ENCODE data around the gene IL4R.

Gene IL4R

DNA sequence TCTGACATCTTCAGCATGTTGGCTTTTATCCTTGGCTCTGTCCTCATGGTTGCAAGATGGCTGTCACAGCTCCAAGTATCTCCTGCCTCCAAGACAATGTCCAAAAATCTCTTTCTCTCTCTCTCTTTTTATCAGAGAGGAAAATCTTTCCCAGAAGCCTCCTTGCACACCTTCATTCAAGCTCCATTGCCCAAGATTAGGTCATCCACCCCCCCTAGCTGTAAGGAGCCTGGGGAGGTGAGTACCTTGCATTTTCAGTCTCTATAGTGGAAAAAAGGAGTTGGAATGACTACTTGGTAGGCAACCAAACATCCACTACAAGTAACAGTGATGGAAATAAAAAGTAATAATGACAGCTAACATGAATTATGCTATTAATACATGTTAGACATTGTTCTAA lies 23.2 kb upstream of the IL4R start:
- no peaks in the 10 kb centered on the region for H3K4me1 ChIP-seq (ENCODE audit: insufficient read depth, low read length)
- no peak overlapping the region for H3K9ac ChIP-seq (ENCODE audit: low read depth, low read length)
- H3K9me3 ChIP-seq (ENCODE audit: insufficient read depth, low read depth, low read length), result no peaks in the 10 kb centered on the region
- no peak overlapping the region for H3K27ac ChIP-seq (ENCODE audit: low read length)
- no peak overlapping the region for H3K4me3 ChIP-seq (ENCODE audit: low read length)
- no peaks in the 10 kb centered on the region for H3K36me3 ChIP-seq (ENCODE audit: insufficient read depth, low read depth, low read length)
- no peaks in the 10 kb centered on the region for H3K27me3 ChIP-seq (ENCODE audit: insufficient read depth, low read length)

DNA sequence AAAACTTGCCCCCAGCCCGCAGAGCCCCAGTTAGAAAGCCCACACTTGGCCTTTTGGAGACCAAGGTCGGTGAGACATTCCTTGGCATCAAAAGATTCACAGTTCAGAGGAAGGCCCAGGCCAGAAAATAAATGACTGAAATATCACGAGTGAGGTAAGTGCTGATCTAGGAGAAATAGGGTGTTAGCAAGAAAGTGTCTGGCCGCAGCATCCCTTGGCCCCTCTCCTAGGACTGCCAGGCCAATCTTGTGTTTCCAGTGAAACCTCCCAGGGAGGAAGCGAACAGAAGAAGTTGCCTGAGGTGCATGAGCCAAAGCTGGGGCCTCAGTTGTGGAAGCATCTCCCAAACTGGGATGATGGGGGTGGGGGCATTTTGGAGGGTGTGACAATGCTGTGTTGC lies 22.7 kb upstream of the IL4R start:
- Histone ChIP-seq H3K27ac (ENCODE audit: low read length) (no peak overlapping the region), H3K36me3 (ENCODE audit: insufficient read depth, low read depth, low read length) (no peaks in the 10 kb centered on the region), H3K9ac (ENCODE audit: low read depth, low read length) (no peak overlapping the region), H3K27me3 (ENCODE audit: insufficient read depth, low read length) (no peaks in the 10 kb centered on the region), H3K4me1 (ENCODE audit: insufficient read depth, low read length) (no peaks in the 10 kb centered on the region), H3K4me3 (ENCODE audit: low read length) (no peak overlapping the region), H3K9me3 (ENCODE audit: insufficient read depth, low read depth, low read length) (no peaks in the 10 kb centered on the region)

DNA sequence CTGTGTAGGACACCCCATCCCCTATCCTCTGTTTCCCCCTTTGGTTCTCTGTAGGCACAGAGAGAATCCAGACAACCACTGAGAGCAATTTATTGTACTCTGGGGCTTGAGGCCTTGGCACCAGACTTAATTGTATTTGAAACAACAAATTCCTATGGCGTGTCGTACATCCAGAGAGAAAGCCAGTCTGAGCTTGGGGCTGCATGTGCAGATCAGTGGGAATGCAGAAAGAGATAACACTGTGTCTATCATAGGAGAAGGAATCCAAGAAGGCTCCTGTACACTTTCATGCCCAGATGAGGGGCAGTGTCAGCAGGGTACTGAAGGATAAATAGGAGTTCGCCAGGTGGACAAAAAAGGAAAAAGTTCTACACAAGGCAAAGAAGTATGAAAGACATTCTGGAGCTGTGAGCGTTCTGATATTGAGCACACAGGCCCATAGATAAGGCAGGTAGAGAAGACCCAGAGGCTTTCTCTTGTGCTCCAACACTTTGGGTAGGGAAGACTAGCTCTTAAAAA lies 22.0 kb upstream of the IL4R start:
- Histone ChIP-seq H3K4me3 (ENCODE audit: low read length) (no peak overlapping the region), H3K27ac (ENCODE audit: low read length) (no peak overlapping the region), H3K4me1 (ENCODE audit: insufficient read depth, low read length) (no peaks in the 10 kb centered on the region), H3K36me3 (ENCODE audit: insufficient read depth, low read depth, low read length) (no peaks in the 10 kb centered on the region), H3K27me3 (ENCODE audit: insufficient read depth, low read length) (no peaks in the 10 kb centered on the region), H3K9me3 (ENCODE audit: insufficient read depth, low read depth, low read length) (no peaks in the 10 kb centered on the region), H3K9ac (ENCODE audit: low read depth, low read length) (no peak overlapping the region)

DNA sequence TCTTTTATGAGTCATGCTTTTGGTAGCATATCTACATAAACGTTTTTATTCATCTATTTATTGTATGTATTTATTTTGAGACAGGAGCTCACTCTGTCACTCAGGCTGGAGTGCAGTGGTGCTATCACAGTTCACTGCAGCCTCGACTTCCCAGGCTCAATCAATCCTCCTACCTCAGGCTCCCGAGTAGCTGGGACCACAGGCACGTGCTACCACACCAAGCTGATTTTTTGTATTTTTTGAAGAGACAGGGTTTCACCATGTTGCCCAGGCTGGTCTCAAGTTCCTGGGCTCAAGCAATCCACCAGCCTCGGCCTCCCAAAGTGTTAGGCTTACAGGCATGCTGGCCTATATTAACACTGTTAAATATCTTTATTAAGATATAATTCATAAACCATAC lies 20.4 kb upstream of the IL4R start:
- no peaks in the 10 kb centered on the region for H3K9me3 ChIP-seq (ENCODE audit: insufficient read depth, low read depth, low read length)
- no peaks in the 10 kb centered on the region for H3K36me3 ChIP-seq (ENCODE audit: insufficient read depth, low read depth, low read length)
- no peak overlapping the region for H3K27ac ChIP-seq (ENCODE audit: low read length)
- H3K4me3 ChIP-seq (ENCODE audit: low read length), result no peak overlapping the region
- H3K9ac ChIP-seq (ENCODE audit: low read depth, low read length), result no peak overlapping the region
- no peaks in the 10 kb centered on the region for H3K4me1 ChIP-seq (ENCODE audit: insufficient read depth, low read length)
- no peaks in the 10 kb centered on the region for H3K27me3 ChIP-seq (ENCODE audit: insufficient read depth, low read length)

DNA sequence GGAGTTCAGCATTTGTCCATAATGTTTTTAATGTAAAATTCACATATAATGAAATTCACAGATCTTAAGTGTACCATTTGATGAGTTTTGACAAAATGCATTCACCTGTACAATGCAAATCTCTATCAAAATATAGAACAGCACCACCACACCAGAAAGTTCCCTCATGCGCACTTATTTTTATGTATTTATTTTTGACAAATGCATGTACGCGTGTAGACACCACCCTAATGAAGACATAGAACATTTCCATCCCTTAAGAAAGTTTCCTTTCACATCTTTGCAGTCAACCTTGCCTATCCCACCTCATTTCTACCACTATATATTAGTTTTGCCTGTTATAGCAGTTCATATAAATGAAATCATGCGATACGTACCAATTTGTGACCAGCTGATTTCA lies 15.6 kb upstream of the IL4R start:
- H3K9me3 ChIP-seq (ENCODE audit: insufficient read depth, low read depth, low read length), result no peaks in the 10 kb centered on the region
- H3K9ac ChIP-seq (ENCODE audit: low read depth, low read length), result no peak overlapping the region
- no peaks in the 10 kb centered on the region for H3K27me3 ChIP-seq (ENCODE audit: insufficient read depth, low read length)
- H3K27ac ChIP-seq (ENCODE audit: low read length), result no peak overlapping the region
- H3K36me3 ChIP-seq (ENCODE audit: insufficient read depth, low read depth, low read length), result no peaks in the 10 kb centered on the region
- no peak overlapping the region for H3K4me3 ChIP-seq (ENCODE audit: low read length)
- no peaks in the 10 kb centered on the region for H3K4me1 ChIP-seq (ENCODE audit: insufficient read depth, low read length)

DNA sequence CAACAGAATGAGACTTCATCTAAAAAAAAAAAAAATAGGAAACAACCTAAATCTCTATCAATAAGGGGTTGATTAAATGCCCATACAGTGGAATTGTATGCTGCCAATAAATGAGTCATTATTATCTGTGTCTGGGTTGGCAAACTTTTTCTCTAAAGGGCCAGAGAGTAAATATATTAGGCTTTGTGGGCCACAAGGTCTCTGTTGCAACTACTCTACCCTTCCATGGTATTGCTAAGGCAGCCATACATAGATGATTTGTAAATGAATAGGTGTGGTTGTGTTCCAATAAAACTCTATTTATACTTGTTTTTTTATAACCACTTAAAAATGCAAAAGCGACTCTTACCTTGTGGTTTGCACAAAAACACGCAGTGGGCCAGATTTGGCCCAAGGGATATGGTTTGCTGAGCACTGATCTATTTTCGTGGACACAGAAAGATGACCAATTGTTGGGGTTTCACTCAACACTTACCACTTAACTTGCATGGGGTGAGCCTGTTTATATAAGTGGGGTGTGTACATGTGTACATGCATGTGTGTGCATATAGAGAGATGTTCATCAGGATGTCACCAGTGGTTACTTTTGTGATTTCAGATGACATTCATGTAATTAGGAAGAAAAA lies 12.4 kb upstream of the IL4R start:
- Histone ChIP-seq H3K9me3 (ENCODE audit: insufficient read depth, low read depth, low read length) (no peaks in the 10 kb centered on the region), H3K36me3 (ENCODE audit: insufficient read depth, low read depth, low read length) (no peaks in the 10 kb centered on the region), H3K27me3 (ENCODE audit: insufficient read depth, low read length) (no peaks in the 10 kb centered on the region), H3K9ac (ENCODE audit: low read depth, low read length) (no peak overlapping the region), H3K27ac (ENCODE audit: low read length) (no peak overlapping the region), H3K4me1 (ENCODE audit: insufficient read depth, low read length) (no peaks in the 10 kb centered on the region), H3K4me3 (ENCODE audit: low read length) (no peak overlapping the region)

DNA sequence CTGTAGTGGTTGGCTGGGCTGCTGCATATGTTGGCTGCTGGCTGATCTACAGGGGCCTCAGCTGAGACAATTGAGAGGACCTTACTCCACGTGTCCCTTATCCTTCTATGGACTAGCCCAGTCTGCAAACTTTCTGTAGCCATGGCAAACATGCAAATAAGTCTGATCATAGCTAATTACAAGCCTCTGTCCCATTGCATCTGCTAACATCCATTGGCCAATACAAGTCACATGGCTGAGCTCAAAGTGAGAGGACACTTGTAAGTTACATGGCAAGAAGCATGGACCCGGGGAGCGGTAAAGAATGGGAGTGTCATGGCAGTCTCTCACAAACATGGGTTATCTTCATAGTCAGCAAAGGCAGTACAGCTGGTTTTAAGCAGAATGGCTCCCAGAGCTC lies 11.6 kb upstream of the IL4R start:
- no peak overlapping the region for H3K9ac ChIP-seq (ENCODE audit: low read depth, low read length)
- H3K36me3 ChIP-seq (ENCODE audit: insufficient read depth, low read depth, low read length), result no peaks in the 10 kb centered on the region
- no peaks in the 10 kb centered on the region for H3K9me3 ChIP-seq (ENCODE audit: insufficient read depth, low read depth, low read length)
- no peaks in the 10 kb centered on the region for H3K4me1 ChIP-seq (ENCODE audit: insufficient read depth, low read length)
- H3K27me3 ChIP-seq (ENCODE audit: insufficient read depth, low read length), result no peaks in the 10 kb centered on the region
- no peak overlapping the region for H3K4me3 ChIP-seq (ENCODE audit: low read length)
- H3K27ac ChIP-seq (ENCODE audit: low read length), result no peak overlapping the region

DNA sequence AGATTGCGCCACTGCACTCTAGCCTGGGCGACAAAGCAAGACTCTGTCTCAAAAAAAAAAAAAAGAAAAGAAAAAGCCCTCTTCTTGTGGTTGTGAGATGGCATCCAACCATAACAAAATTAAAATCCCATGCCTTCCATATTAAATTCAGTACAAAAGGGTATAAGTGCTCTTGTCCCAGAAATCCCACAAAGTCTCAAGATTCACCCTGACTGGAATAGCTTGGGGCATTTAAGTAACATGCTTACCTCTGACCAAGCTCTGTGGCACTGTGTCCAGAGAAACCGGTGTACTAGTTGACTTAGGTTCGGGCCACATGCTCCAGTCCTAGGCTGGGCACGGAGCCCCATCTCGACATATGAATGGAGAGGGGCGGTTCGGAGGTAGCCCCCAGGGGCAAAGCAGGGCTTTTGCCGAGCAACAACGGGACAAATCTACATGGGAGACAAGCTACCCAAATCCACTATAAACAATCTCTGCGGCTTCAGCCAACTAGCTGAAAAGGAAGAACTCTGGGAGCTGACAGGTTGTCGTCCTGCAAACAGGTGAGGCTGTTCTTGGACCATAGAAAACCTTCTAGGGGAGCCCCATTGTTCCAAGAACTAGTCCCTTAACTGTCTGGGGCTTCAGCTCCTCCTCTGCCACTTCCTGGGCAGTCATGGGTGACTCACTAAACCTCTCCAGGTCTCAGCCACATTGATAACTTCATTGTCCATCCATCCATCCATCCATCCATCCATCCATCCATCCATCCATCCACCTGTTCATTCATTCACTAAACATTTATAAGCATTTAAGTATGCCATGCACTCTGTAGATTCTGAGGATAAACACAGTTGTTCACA lies 10.3 kb upstream of the IL4R start:
- H3K4me1 ChIP-seq (ENCODE audit: insufficient read depth, low read length), result no peaks in the 10 kb centered on the region
- no peak overlapping the region for H3K4me3 ChIP-seq (ENCODE audit: low read length)
- H3K9me3 ChIP-seq (ENCODE audit: insufficient read depth, low read depth, low read length), result no peaks in the 10 kb centered on the region
- no peaks in the 10 kb centered on the region for H3K27me3 ChIP-seq (ENCODE audit: insufficient read depth, low read length)
- H3K9ac ChIP-seq (ENCODE audit: low read depth, low read length), result no peak overlapping the region
- H3K27ac ChIP-seq (ENCODE audit: low read length), result no peak overlapping the region
- H3K36me3 ChIP-seq (ENCODE audit: insufficient read depth, low read depth, low read length), result no peaks in the 10 kb centered on the region

DNA sequence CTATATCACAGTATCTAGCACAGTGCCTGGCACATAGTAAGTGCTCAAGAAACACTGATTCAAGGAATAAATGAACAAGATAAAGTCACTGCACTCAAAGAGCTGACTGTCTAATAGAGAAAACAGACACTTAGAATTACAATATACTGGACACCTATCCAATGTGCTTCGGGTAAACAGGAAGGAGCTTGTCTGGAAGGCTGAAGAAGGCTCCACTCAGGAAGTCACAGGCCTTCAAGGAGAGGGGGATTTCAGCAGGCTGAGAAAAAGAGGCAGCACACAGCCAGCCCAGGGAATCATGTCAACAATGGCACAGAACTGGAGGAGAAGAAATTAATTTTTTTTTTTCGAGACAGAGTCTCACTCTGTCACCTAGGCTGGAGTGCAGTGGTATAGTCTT lies 9.7 kb upstream of the IL4R start:
- H3K36me3 ChIP-seq (ENCODE audit: insufficient read depth, low read depth, low read length), result no peaks in the 10 kb centered on the region
- H3K27ac ChIP-seq (ENCODE audit: low read length), result no peak overlapping the region
- no peaks in the 10 kb centered on the region for H3K27me3 ChIP-seq (ENCODE audit: insufficient read depth, low read length)
- H3K4me3 ChIP-seq (ENCODE audit: low read length), result no peak overlapping the region
- no peaks in the 10 kb centered on the region for H3K4me1 ChIP-seq (ENCODE audit: insufficient read depth, low read length)
- no peak overlapping the region for H3K9ac ChIP-seq (ENCODE audit: low read depth, low read length)
- H3K9me3 ChIP-seq (ENCODE audit: insufficient read depth, low read depth, low read length), result no peaks in the 10 kb centered on the region

DNA sequence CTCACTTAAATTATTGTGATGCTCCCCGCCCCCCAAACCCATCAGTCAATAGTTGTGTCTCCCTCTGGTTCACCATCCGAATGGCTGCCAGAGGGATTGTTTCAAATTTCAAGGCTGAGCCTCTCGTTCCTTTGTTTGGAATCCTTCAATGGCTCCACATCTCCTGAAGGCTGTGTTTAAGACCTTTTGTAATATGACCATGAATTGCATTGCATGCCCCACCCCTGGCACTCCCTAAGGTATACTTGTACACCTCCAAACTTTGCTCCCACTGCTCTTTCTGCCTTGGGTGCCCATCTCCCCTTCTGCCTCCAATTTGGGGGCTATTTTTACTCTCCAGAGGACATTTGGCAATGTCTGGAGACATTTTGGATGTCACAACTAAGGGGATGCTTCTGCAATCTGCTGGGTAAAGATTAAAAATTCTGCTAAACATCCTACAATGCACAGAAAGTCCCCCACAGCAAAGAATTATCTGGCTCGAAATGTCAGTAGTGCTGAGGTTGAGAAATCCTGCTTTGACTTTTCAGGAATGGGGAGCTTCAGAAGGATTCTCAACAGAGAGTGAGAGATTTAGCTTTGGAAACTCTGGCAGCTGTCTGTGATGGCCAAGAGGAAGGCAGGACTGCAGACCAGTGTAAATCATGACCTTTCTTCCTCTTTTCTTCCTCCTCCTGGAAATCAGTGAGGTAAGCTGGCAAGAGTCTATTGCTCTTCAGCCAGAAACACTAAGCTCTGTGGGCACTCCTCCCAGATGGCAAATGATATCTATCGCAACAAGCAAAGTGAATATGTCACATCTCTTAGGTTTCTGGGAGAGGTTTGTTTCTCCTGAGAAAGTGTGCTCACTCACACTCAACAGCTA lies 8.7 kb upstream of the IL4R start:
- Histone ChIP-seq H3K27ac (ENCODE audit: low read length) (no peak overlapping the region), H3K36me3 (ENCODE audit: insufficient read depth, low read depth, low read length) (no peaks in the 10 kb centered on the region), H3K27me3 (ENCODE audit: insufficient read depth, low read length) (no peaks in the 10 kb centered on the region), H3K9me3 (ENCODE audit: insufficient read depth, low read depth, low read length) (no peaks in the 10 kb centered on the region), H3K4me3 (ENCODE audit: low read length) (no peak overlapping the region), H3K9ac (ENCODE audit: low read depth, low read length) (no peak overlapping the region), H3K4me1 (ENCODE audit: insufficient read depth, low read length) (no peaks in the 10 kb centered on the region)

DNA sequence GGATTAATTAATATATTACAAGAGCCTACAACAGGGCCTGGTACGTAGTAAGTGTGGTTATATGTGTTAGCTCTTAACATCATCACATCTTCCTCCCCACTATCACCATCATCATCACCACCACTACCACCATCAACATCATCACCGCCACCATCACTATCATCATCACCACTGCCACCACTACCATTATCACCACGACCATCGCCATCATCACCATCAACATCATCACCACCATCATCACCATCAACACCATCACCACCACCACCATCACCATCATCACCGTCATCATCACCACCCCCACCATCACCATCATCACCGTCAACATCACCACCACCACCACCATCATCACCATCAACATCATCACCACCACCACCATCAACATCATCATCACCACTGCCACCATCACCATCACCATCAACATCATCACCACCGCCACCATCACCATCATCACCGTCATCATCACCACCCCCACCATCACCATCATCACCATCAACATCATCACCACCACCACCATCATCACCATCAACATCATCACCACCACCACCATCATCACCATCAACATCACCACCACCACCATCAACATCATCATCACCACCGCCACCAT lies 7.8 kb upstream of the IL4R start:
- Histone ChIP-seq H3K27me3 (ENCODE audit: insufficient read depth, low read length) (peaks cover 1% of the 10 kb centered on the region; the same call in 1 of the 2 replicates), H3K9ac (ENCODE audit: low read depth, low read length) (no peak overlapping the region), H3K36me3 (ENCODE audit: insufficient read depth, low read depth, low read length) (no peaks in the 10 kb centered on the region), H3K4me3 (ENCODE audit: low read length) (no peak overlapping the region), H3K9me3 (ENCODE audit: insufficient read depth, low read depth, low read length) (no peaks in the 10 kb centered on the region), H3K27ac (ENCODE audit: low read length) (no peak overlapping the region), H3K4me1 (ENCODE audit: insufficient read depth, low read length) (no peaks in the 10 kb centered on the region)
